Left lung (tissue), 10 donors: Measurements from ENCODE around the gene BCKDHB. TPM values are rescaled to one million over a fixed set of nuclear protein-coding genes. Genes with fewer than 3 reads are reported as not detected.
A peak's percentile ranks its signal among the peaks of the same experiment; 100 is the strongest.

Experiments used
- ATAC-seq: fragments of 200-7000 bp; cut with Tn5 transposase; one replicate; pipeline ENCODE4 v1.9.1; 2020; ENCODE audit warnings: moderate library complexity
- DNase-seq, 4 donors: peaks; one replicate each; pipeline ENCODE4 v3.0.0-alpha.2; 2013 to 2020
- H3K27ac ChIP-seq, 2 donors: fragments of 200-600 bp; sonication (generic) in 1 of 2; one replicate each; pipeline versions ENCODE4 v1.5.0 to v1.8.0; 2020 to 2021
- H3K27me3 ChIP-seq, 2 donors: fragments of 200-600 bp; sonication (generic) in 1 of 2; one replicate each; pipeline versions ENCODE4 v1.5.0 to v1.8.0; 2020 to 2021
- H3K36me3 ChIP-seq, 2 donors: fragments of 200-600 bp; sonication (generic) in 1 of 2; one replicate each; pipeline versions ENCODE4 v1.5.0 to v1.8.0; 2020 to 2021
- H3K4me1 ChIP-seq, 2 donors: fragments of 200-600 bp; one replicate each; pipeline ENCODE4 v1.8.0; 2021
- H3K4me3 ChIP-seq, 2 donors: fragments of 200-600 bp; sonication (generic) in 1 of 2; one replicate each; pipeline versions ENCODE4 v1.5.0 to v1.8.0; 2020 to 2021; ENCODE audit warnings: mild to moderate bottlenecking in 1 of 2
- H3K9me3 ChIP-seq, 2 donors: fragments of 200-600 bp; sonication (generic) in 1 of 2; one replicate each; pipeline versions ENCODE4 v1.5.0 to v1.8.0; 2020 to 2021
- intact Hi-C, 2 donors: fragments of 100-400 bp; cut with DNase I; formaldehyde crosslinking; loops; one replicate each; pipeline versions ENCODE4 v1.11.2 to v1.14.2; 2022
- polyA plus RNA-seq, 6 donors: library from polyadenylated mRNA; unstranded; fragments of 120-200 nt; gene quantifications; one replicate each; pipeline ENCODE4 v1.2.1, GENCODE V29; 2013; ENCODE audit not compliant: insufficient read length in 6 of 6
- total RNA-seq, 2 donors: library from RNA; stranded (reverse); fragmentation: NEBNext Ultra II Directional; extraction: Animal tissue kit (Norgen Biotek cat#: 25700); gene quantifications; one replicate each; pipeline ENCODE4 v1.2.1, GENCODE V29; 2021
- TF ChIP-seq, protein P1 (sequence below), 2 donors: fragments of 200-600 bp; sonication (generic) in 1 of 2; IDR thresholded peaks; one replicate each; pipeline versions ENCODE4 v1.5.0 to v1.8.0; 2021; ENCODE audit warnings: antibody characterized with exemption in 2 of 2
- donor health status: DM: no; HTN: yes; CAD: no.
- donor health status: DM: no; HTN: no; CAD: no.

The BCKDHB gene
- total and polyA plus RNA-seq, 8 donors: 15.1 to 26.1 (median 22.0) TPM

GRCh38 chr6:80256691-80257090, 150.2 kb downstream of the BCKDHB start:
- Histone ChIP-seq H3K27me3 (no peaks in the 10 kb centered on the region), H3K27ac (no peak overlapping the region), H3K9me3 (no peaks in the 10 kb centered on the region), H3K4me1 (no peaks in the 10 kb centered on the region), H3K4me3 (no peak overlapping the region), H3K36me3 (no peaks in the 10 kb centered on the region)
- TF ChIP-seq, protein P1, sequence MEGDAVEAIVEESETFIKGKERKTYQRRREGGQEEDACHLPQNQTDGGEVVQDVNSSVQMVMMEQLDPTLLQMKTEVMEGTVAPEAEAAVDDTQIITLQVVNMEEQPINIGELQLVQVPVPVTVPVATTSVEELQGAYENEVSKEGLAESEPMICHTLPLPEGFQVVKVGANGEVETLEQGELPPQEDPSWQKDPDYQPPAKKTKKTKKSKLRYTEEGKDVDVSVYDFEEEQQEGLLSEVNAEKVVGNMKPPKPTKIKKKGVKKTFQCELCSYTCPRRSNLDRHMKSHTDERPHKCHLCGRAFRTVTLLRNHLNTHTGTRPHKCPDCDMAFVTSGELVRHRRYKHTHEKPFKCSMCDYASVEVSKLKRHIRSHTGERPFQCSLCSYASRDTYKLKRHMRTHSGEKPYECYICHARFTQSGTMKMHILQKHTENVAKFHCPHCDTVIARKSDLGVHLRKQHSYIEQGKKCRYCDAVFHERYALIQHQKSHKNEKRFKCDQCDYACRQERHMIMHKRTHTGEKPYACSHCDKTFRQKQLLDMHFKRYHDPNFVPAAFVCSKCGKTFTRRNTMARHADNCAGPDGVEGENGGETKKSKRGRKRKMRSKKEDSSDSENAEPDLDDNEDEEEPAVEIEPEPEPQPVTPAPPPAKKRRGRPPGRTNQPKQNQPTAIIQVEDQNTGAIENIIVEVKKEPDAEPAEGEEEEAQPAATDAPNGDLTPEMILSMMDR (IDR thresholded peaks at IDR 0.05): no peak
- intact Hi-C loops: no loop called here
- DNase-seq (peak in 2 of 4 donors; percentile 45 to 49), ATAC-seq (no peak)

- intact Hi-C loops: no loop called here
- Histone ChIP-seq H3K27ac (no peak overlapping the region), H3K9me3 (no peaks in the 10 kb centered on the region), H3K4me3 (no peak overlapping the region), H3K4me1 (no peaks in the 10 kb centered on the region), H3K27me3 (no peaks in the 10 kb centered on the region), H3K36me3 (no peaks in the 10 kb centered on the region)
- DNase-seq (no peak), ATAC-seq (no peak)
- TF ChIP-seq, protein P1 (IDR thresholded peaks at IDR 0.05): no peak
Observed at GRCh38 chr6:80259118-80259517, 152.6 kb downstream of the BCKDHB start.

- Histone ChIP-seq H3K36me3 (no peaks in the 10 kb centered on the region), H3K4me1 (no peaks in the 10 kb centered on the region), H3K9me3 (no peaks in the 10 kb centered on the region), H3K27ac (no peak overlapping the region), H3K27me3 (no peaks in the 10 kb centered on the region), H3K4me3 (no peak overlapping the region)
- intact Hi-C loops: no loop called here
- ATAC-seq: no peak
- TF ChIP-seq, protein P1 (IDR thresholded peaks at IDR 0.05): no peak
- DNase-seq: no peak
Observed at GRCh38 chr6:80263585-80263984, 157.1 kb downstream of the BCKDHB start.

GRCh38 chr6:80268865-80269730, 162.6 kb downstream of the BCKDHB start:
- Histone ChIP-seq H3K4me3 (no peak overlapping the region), H3K9me3 (no peaks in the 10 kb centered on the region), H3K27me3 (no peaks in the 10 kb centered on the region), H3K27ac (no peak overlapping the region), H3K4me1 (no peaks in the 10 kb centered on the region), H3K36me3 (no peaks in the 10 kb centered on the region)
- intact Hi-C loops: no loop called here
- TF ChIP-seq, protein P1 (IDR thresholded peaks at IDR 0.05): no peak
- DNase-seq (no peak), ATAC-seq (no peak)

- no peak overlapping the region for H3K4me3 ChIP-seq
- intact Hi-C loops: no loop called here
- DNase-seq: no peak
- no peak for ATAC-seq
- no peaks in the 10 kb centered on the region for H3K36me3 ChIP-seq
- no peaks in the 10 kb centered on the region for H3K27me3 ChIP-seq
- no peaks in the 10 kb centered on the region for H3K4me1 ChIP-seq
- H3K9me3 ChIP-seq: no peaks in the 10 kb centered on the region
- H3K27ac ChIP-seq: no peak overlapping the region
- TF ChIP-seq, protein P1 (IDR thresholded peaks at IDR 0.05): no peak
Observed at GRCh38 chr6:80271074-80271473, 164.6 kb downstream of the BCKDHB start.
